Activated CD4-positive, alpha-beta T cell treated with anti-CD3 and anti-CD28 coated beads for 36 hours (primary cell): Measurements from ENCODE around the gene ACVRL1. TPM values are rescaled to one million over a fixed set of nuclear protein-coding genes. Genes with fewer than 3 reads are reported as not detected.
"Not testable (repeated sequence)": the region's sequence is repeated elsewhere in the genome, so short reads cannot be mapped to it uniquely, and the experiment has no call there.

ENCODE experiments used
- ATAC-seq: fragments of 200-7000 bp; cut with Tn5 transposase; one replicate; pipeline ENCODE4 v1.10.0; 2021; ENCODE audit warnings: mild to moderate bottlenecking, moderate library complexity
- CTCF ChIA-PET: fragments of 350-600 bp; sonication (Branson Sonifier 250); formaldehyde crosslinking; loops from one replicate; lab custom pipeline; 2021; ENCODE audit warnings: antibody characterized with exemption; lab: Charles Lee
- POLR2A ChIA-PET: fragments of 350-600 bp; sonication (Branson Sonifier 250); formaldehyde crosslinking; loops from one replicate; lab custom pipeline; 2021; ENCODE audit warnings: antibody characterized with exemption, inconsistent platforms; lab: Charles Lee
- DNase-seq: peaks from one replicate; pipeline ENCODE4 v3.0.0-alpha.2; 2020
- H3K27ac Mint-ChIP-seq: one replicate; pipeline ENCODE4 v1.8.0; 2021; ENCODE audit warnings: mixed read lengths
- H3K27me3 Mint-ChIP-seq: one replicate; pipeline ENCODE4 v1.8.0; 2021; ENCODE audit warnings: mixed read lengths
- H3K36me3 Mint-ChIP-seq: one replicate; pipeline ENCODE4 v1.8.0; 2021; ENCODE audit warnings: low read depth, mixed read lengths
- H3K4me1 Mint-ChIP-seq: one replicate; pipeline ENCODE4 v1.8.0; 2021; ENCODE audit warnings: mixed read lengths
- H3K4me3 Mint-ChIP-seq: one replicate; pipeline ENCODE4 v1.8.0; 2021; ENCODE audit warnings: mild to moderate bottlenecking, moderate library complexity, mixed read lengths
- H3K9me3 Mint-ChIP-seq: one replicate; pipeline ENCODE4 v1.8.0; 2021; ENCODE audit warnings: low read depth, mixed read lengths
- intact Hi-C, 2 experiments: fragments of 100-400 bp; cut with DNase I in 1 of 2; cut with micrococcal nuclease in 1 of 2; formaldehyde crosslinking; loops; one replicate each; pipeline versions ENCODE4 v1.14.2 to v1.15.1; 2022 to 2024; cut with DNase I, micrococcal nuclease
- total RNA-seq, 2 experiments: library from RNA; stranded (reverse); gene quantifications; one replicate each; pipeline ENCODE4 v1.2.3, GENCODE V29; 2021

ACVRL1 gene
- total RNA-seq, 2 experiments from 2014 or later: not detected

DNA sequence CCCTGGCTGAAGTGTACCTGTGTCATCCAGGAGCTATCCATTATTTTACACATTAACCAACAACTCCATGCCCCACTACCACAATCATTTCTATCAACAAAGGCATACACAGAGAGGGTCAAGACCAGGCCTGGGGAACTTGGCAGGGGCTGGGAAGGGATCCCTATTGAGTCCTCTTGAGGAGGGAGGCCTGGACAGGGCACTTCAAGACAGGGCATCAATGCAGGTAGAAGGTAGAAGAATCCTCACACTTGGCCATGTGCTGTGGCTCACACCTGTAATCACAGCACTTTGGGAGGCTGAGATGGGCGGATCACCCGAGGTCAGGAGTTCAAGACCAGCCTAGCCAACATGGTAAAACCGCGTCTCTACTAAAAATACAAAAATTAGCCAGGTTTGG, 32.8 kb upstream of the ACVRL1 start:
- ChIA-PET CTCF (interaction anchor here (0.6 to 2.9 kb wide), 19 partner anchors 10 to 454 kb away, joined by 3 to 22 read pairs (median 4); partner anchors contain the start of gene ANKRD33), POLR2A (no interaction called here)
- Mint-ChIP-seq H3K9me3 (no peaks in the 10 kb centered on the region), H3K36me3 (no peaks in the 10 kb centered on the region), H3K4me1 (peaks cover 5% of the 10 kb centered on the region), H3K27me3 (peaks cover 12% of the 10 kb centered on the region), H3K27ac (no peak overlapping the region), H3K4me3 (no peak overlapping the region)
- ATAC-seq (no peak), DNase-seq (no peak)
- intact Hi-C loops: loop anchor here (2.0 to 10.0 kb wide), 3 partner anchors 52 to 280 kb away; partner anchors contain the start of gene SCN8A (in 1 of the 2)

DNA sequence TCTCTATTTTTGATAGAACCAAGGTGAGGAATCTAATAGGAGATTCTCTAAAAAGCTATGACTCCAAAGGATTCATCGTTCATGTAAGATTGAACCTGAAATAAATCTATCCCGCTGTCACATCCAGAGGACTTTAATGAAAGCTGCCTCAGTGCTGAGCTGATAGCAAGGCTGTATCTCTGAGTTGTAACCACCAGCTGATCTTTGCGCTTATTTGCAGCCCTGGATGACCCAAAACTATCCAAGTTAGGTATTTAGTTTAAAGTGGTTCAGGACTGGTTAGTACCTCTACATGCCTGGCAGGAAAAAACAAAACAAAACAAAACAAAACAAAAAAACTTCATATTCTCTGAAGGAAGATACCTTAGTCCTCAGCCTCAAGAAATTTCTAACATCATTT, 28.2 kb upstream of the ACVRL1 start:
- POLR2A ChIA-PET: no interaction called here
- Mint-ChIP-seq H3K4me1 (no peaks in the 10 kb centered on the region), H3K9me3 (no peaks in the 10 kb centered on the region), H3K27ac (no peak overlapping the region), H3K4me3 (no peak overlapping the region), H3K36me3 (no peaks in the 10 kb centered on the region), H3K27me3 (no peaks in the 10 kb centered on the region)
- ATAC-seq: no peak
- intact Hi-C loops: loop anchor here (5.0 to 10.0 kb wide), 2 partner anchors 284 to 457 kb away; partner anchors contain the start of genes SCN8A (in 1 of the 2) and SLC4A8 (in 1 of the 2)
- DNase-seq: no peak
- CTCF ChIA-PET: interaction anchor here (1.1 kb wide), 1 partner anchor 55 kb away, joined by 3 read pairs; no protein-coding TSS in a partner anchor

- Mint-ChIP-seq H3K9me3 (peaks cover 4% of the 10 kb centered on the region), H3K4me1 (peaks cover 19% of the 10 kb centered on the region), H3K4me3 (no peak overlapping the region), H3K27ac (no peak overlapping the region), H3K36me3 (no peaks in the 10 kb centered on the region), H3K27me3 (no peaks in the 10 kb centered on the region)
- intact Hi-C loops: no loop called here
- ATAC-seq (no peak), DNase-seq (no peak)
- ChIA-PET CTCF (interaction anchor here (0.7 to 5.2 kb wide), 2 partner anchors 7 to 339 kb away, joined by 3 to 22 read pairs; no protein-coding TSS in a partner anchor), POLR2A (no interaction called here)
These were observed 24.0 kb upstream of the ACVRL1 start for GRCh38 chr12:51883295-51883694.

DNA sequence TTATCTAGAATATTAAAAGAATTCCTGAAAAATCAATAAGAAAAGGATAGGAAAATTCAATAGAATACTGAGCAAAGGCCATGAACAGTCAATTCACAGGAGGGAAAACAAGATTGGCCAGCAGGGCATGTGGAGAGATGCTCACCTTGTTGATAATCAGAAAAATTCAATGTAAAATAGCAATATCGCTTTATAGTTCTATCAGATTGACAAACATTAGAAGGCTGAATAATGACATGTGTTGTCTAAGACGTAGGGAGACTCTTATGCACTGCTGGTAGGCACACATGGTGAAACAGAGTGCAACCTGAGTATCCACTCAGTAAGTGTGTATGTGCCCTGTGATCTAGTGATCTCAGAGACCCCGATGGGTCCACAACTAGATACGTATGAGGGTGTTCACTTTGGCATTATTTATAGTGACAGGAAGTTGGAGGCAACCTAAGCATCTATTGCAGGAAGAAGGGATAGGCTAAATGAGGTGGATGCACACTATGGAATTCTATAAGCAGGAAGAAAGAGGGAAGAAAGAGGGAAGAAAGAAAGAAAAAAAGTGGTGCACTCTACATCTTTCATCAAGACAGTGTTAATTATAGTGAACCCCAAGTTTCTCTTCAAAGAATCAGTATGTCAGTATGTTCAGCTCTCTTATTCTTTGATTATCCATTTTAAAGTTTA, 23.2 kb upstream of the ACVRL1 start:
- Mint-ChIP-seq H3K27ac (no peak overlapping the region), H3K27me3 (no peaks in the 10 kb centered on the region), H3K4me1 (peaks cover 19% of the 10 kb centered on the region), H3K4me3 (no peak overlapping the region), H3K36me3 (no peaks in the 10 kb centered on the region), H3K9me3 (peaks cover 4% of the 10 kb centered on the region)
- POLR2A ChIA-PET: no interaction called here
- DNase-seq: no peak
- CTCF ChIA-PET: interaction anchor here (0.7 to 5.2 kb wide), 4 partner anchors 8 to 338 kb away, joined by 3 to 22 read pairs (median 3); no protein-coding TSS in a partner anchor
- intact Hi-C loops: no loop called here
- ATAC-seq: no peak

GRCh38 chr12:51884676-51885229, 22.6 kb upstream of the ACVRL1 start:
- ATAC-seq (no peak), DNase-seq (no peak)
- ChIA-PET CTCF (interaction anchor here (0.7 to 5.2 kb wide), 3 partner anchors 9 to 64 kb away, joined by 3 to 22 read pairs (median 3); no protein-coding TSS in a partner anchor), POLR2A (no interaction called here)
- intact Hi-C loops: no loop called here
- Mint-ChIP-seq H3K4me3 (no peak overlapping the region), H3K36me3 (no peaks in the 10 kb centered on the region), H3K9me3 (peaks cover 4% of the 10 kb centered on the region), H3K27me3 (no peaks in the 10 kb centered on the region), H3K4me1 (peaks cover 19% of the 10 kb centered on the region), H3K27ac (peak overlapping the region; percentile 35)

- Mint-ChIP-seq H3K4me3 (peak overlapping the region; percentile 12), H3K4me1 (peaks cover 19% of the 10 kb centered on the region), H3K27ac (peak overlapping the region; percentile 87)
- DNase-seq, H3K9me3 Mint-ChIP-seq, H3K27me3 Mint-ChIP-seq, ATAC-seq, H3K36me3 Mint-ChIP-seq: not testable (repeated sequence)
- intact Hi-C loops: loop anchor here in 1 of 2 experiments (2.0 kb wide), 2 partner anchors 57 to 85 kb away; no protein-coding TSS in a partner anchor
- ChIA-PET CTCF (interaction anchor here (0.6 to 5.2 kb wide), 15 partner anchors 10 to 464 kb away, joined by 3 to 22 read pairs (median 3); a partner anchor contains a TSS), POLR2A (interaction anchor here (0.6 to 0.9 kb wide), 2 partner anchors 65 to 329 kb away, joined by 3 read pairs; no protein-coding TSS in a partner anchor)
These were observed 21.8 kb upstream of the ACVRL1 start for GRCh38 chr12:51885294-51886020.

GRCh38 chr12:51886021-51886710, 21.1 kb upstream of the ACVRL1 start:
- H3K4me1 Mint-ChIP-seq: peaks cover 19% of the 10 kb centered on the region
- H3K27ac Mint-ChIP-seq: peak overlapping the region; percentile 87
- intact Hi-C loops: loop anchor here in 1 of 2 experiments (2.0 kb wide), 2 partner anchors 57 to 85 kb away; no protein-coding TSS in a partner anchor
- CTCF ChIA-PET: interaction anchor here (0.6 to 5.2 kb wide), 17 partner anchors 9 to 465 kb away, joined by 3 to 22 read pairs (median 3); a partner anchor contains a TSS
- peak overlapping the region; percentile 12 for H3K4me3 Mint-ChIP-seq
- peak; percentile 70 for DNase-seq
- POLR2A ChIA-PET: interaction anchor here (0.6 to 0.9 kb wide), 2 partner anchors 65 to 330 kb away, joined by 3 read pairs; no protein-coding TSS in a partner anchor
- peak; percentile 99 for ATAC-seq
- H3K9me3 Mint-ChIP-seq: peaks cover 4% of the 10 kb centered on the region
- no peaks in the 10 kb centered on the region for H3K27me3 Mint-ChIP-seq
- H3K36me3 Mint-ChIP-seq: no peaks in the 10 kb centered on the region

- no peak within 1 kb of the TSS for H3K4me3 Mint-ChIP-seq
- ChIA-PET CTCF (interaction anchor here (0.5 to 5.2 kb wide), 6 partner anchors 12 to 349 kb away, joined by 3 to 22 read pairs (median 4); no protein-coding TSS in a partner anchor), POLR2A (no interaction called here)
- DNase-seq (no peak), ATAC-seq (no peak)
- H3K27me3 Mint-ChIP-seq: no peaks in the 10 kb centered on the region
- intact Hi-C loops: loop anchor here in 1 of 2 experiments (2.0 kb wide), 2 partner anchors 59 to 83 kb away; no protein-coding TSS in a partner anchor
- H3K9me3 Mint-ChIP-seq: peaks cover 4% of the 10 kb centered on the region
- no peak within 1 kb of the TSS for H3K27ac Mint-ChIP-seq
- no peaks in the 10 kb centered on the region for H3K36me3 Mint-ChIP-seq
- H3K4me1 Mint-ChIP-seq: peaks cover 19% of the 10 kb centered on the region
These were observed 19.6 kb upstream of the ACVRL1 start, which contains the start of gene ANKRD33 for GRCh38 chr12:51887476-51888315. Gene ANKRD33, plus strand, starts transcription at chr12:51888103. Its CDS starts 84 bp downstream, at chr12:51888187.

DNA sequence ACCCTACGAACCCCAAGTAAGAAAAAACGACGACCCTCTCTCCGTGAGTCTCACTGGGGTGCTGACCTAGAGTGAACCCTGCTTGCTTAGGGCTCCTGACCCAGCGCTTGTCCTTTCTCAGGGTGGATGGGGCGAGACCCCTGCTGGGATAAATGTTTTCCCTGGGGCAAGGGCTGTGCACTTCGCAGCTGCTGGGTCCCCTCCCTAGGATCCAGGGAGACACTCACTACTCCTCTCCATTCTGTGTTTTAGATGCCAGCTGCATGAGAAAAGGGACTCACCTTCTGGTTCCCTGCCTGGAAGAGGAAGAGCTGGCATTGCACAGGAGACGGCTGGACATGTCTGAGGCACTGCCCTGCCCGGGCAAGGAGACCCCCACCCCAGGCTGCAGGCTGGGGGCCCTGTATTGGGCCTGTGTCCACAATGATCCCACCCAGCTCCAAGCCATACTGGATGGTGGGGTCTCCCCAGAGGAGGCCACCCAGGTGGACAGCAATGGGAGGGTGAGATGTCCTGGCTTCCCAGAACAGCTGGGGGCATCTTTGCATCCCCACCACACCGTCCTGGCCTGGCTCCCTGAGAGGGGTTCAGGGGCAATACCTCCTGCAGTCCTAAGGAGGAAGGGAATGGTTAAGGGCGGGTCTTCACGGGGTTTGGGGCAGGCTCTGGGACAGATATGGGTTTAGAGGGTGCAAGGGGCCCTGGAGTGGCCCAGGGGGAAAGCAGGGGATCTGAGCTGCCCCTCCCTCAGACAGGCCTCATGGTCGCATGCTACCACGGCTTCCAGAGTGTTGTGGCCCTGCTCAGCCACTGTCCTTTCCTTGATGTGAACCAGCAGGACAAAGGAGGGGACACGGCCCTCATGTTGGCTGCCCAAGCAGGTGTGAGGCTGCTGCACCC, 18.7 kb upstream of the ACVRL1 start:
- Mint-ChIP-seq H3K4me1 (peaks cover 19% of the 10 kb centered on the region), H3K4me3 (no peak overlapping the region), H3K36me3 (no peaks in the 10 kb centered on the region), H3K27me3 (no peaks in the 10 kb centered on the region), H3K9me3 (peaks cover 4% of the 10 kb centered on the region), H3K27ac (no peak overlapping the region)
- intact Hi-C loops: no loop called here
- ChIA-PET CTCF (interaction anchor here (0.5 to 5.2 kb wide), 2 partner anchors 13 to 157 kb away, joined by 3 to 22 read pairs; no protein-coding TSS in a partner anchor), POLR2A (no interaction called here)
- ATAC-seq (no peak), DNase-seq (no peak)
